ENCODE results near the gene KNCN. TPM values are rescaled to one million over a fixed set of nuclear protein-coding genes. Genes with fewer than 3 reads are reported as not detected.

Gene KNCN
- total and polyA plus RNA-seq, 7 donors = not detected

GRCh38 chr1:46563341-46563740 is 11.9 kb upstream of the KNCN start:
- 86 to 91% (median 89%) methylated on average over 4 of the region's 4 CpGs for WGBS, 3 donors
- TF ChIP-seq CTCF (IDR thresholded peaks at IDR 0.05) = no peak
- ATAC-seq (no peak), DNase-seq (no peak)
- no peaks in the 10 kb centered on the region for H3K27me3 ChIP-seq (ENCODE audit: insufficient read depth in 3 of 3, low read length in 2 of 3)
- intact Hi-C loops (cut with DNase I) = no loop called here
- H3K36me3 ChIP-seq (ENCODE audit: insufficient read depth in 1 of 2, low read depth in 1 of 2) = peaks cover 3 to 99% of the 10 kb centered on the region in 2 donors
- no peaks in the 10 kb centered on the region for H3K9me3 ChIP-seq
- H3K4me1 ChIP-seq = no peaks in the 10 kb centered on the region
- no peak overlapping the region for H3K27ac ChIP-seq
- no peak overlapping the region for H3K4me3 ChIP-seq

GRCh38 chr1:46562498-46562897 is 11.1 kb upstream of the KNCN start:
- ATAC-seq (no peak), DNase-seq (no peak)
- no peaks in the 10 kb centered on the region for H3K4me1 ChIP-seq
- no peak for TF ChIP-seq CTCF (IDR thresholded peaks at IDR 0.05)
- no peak overlapping the region for H3K27ac ChIP-seq
- peaks cover 3 to 99% of the 10 kb centered on the region in 2 donors for H3K36me3 ChIP-seq (ENCODE audit: insufficient read depth in 1 of 2, low read depth in 1 of 2)
- H3K4me3 ChIP-seq = no peak overlapping the region
- intact Hi-C loops (cut with DNase I) = no loop called here
- H3K27me3 ChIP-seq (ENCODE audit: insufficient read depth in 3 of 3, low read length in 2 of 3) = no peaks in the 10 kb centered on the region
- no peaks in the 10 kb centered on the region for H3K9me3 ChIP-seq
- WGBS, 3 donors = 91 to 94% (median 92%) methylated on average over 15 of the region's 15 CpGs

DNA sequence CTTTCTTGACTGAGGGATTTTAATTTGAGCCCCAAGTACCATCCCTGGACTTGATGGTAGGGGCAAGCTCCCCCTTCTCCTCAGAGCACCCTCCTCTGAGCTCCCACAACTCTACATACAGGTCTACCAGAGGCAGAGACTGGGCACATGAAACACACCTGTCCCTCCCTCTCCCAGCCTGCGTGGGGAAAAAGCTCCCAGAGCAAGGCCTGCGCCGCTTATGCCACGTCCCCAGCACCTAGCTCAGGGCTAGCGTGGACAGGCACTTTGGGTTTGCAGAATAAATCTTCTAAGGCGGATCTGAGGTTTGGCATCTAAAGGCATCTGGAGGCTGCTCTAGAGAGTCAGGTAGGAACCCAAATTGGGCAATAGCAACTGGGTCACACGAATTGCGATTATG is 7.5 kb upstream of the KNCN start:
- Histone ChIP-seq H3K9me3 (no peaks in the 10 kb centered on the region), H3K4me1 (no peaks in the 10 kb centered on the region), H3K36me3 (ENCODE audit: insufficient read depth in 1 of 2, low read depth in 1 of 2) (peaks cover 0 to 68% of the 10 kb centered on the region in 2 donors), H3K27me3 (ENCODE audit: insufficient read depth in 3 of 3, low read length in 2 of 3) (no peaks in the 10 kb centered on the region), H3K27ac (no peak overlapping the region), H3K4me3 (no peak overlapping the region)
- intact Hi-C loops (cut with DNase I) = no loop called here
- ATAC-seq (no peak), DNase-seq (no peak)
- no peak for TF ChIP-seq CTCF (IDR thresholded peaks at IDR 0.05)
- 92 to 95% (median 93%) methylated on average over 8 of the region's 8 CpGs for WGBS, 3 donors

DNA sequence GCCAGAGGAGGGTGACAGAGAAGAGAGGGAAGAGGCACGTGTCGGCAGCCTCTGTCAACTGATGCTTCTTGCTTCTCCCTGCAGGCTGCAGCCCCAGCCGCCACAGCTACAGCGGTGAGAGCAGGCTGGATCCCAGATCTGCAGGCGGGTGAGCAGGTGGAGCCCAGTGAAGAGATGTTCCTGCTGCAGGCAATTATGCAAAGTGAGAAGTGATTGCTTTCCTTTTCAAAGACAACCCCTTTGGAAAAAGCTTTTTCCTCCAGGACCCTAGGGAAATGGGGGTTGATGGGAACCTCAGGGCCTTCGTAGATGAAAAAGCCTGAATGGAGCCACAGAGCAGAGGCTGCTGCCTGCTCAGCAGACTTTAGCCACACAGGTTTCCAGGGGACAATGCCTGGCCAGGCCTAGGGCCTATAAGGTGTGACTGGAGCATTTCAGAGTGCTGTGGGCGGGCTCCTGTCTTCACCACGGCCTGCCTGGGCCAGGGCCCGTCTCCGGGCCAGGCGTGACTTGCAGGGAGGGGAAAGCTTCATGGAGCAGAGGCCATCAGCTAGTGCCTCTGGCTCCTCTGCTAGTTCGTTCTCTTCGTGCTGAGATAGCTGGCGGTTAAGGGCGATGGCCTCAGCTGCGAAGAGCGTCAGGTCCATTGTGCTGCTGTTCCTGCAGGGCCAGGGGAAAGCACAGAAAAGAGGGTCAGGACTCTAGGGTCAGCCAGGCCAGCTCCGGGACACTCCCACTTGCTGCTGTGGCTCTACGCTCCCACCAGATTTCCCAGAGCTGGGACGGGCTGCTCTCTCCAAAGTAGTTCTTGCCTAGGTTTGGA is 6.9 kb upstream of the KNCN start:
- intact Hi-C loops (cut with DNase I) = no loop called here
- Histone ChIP-seq H3K27me3 (ENCODE audit: insufficient read depth in 3 of 3, low read length in 2 of 3) (no peaks in the 10 kb centered on the region), H3K4me1 (no peaks in the 10 kb centered on the region), H3K27ac (no peak overlapping the region), H3K9me3 (no peaks in the 10 kb centered on the region), H3K36me3 (ENCODE audit: insufficient read depth in 1 of 2, low read depth in 1 of 2) (peaks cover 0 to 63% of the 10 kb centered on the region in 2 donors), H3K4me3 (no peak overlapping the region)
- WGBS, 3 donors = 68 to 74% (median 72%) methylated on average over 20 of the region's 20 CpGs
- TF ChIP-seq CTCF (IDR thresholded peaks at IDR 0.05) = no peak
- DNase-seq (no peak), ATAC-seq (no peak)

DNA sequence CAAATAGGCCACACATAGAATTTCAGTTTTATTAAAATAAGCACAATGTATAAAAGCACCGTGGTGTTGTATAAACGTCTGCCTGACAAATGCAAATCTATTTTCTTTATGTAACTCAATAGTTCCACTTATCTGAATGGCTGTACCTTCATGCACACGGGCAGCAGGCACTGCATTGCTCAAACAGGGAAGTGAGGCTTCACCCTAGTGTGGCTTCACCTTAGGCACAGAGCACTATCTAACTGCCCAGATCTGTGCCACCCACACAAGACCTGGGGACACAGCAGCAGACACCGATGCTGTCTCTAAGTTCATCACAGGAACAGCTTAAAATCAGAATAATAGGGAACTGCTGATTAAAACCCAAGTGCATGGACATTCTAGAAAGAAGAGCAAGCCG is 6.0 kb upstream of the KNCN start:
- Histone ChIP-seq H3K36me3 (ENCODE audit: insufficient read depth in 1 of 2, low read depth in 1 of 2) (peaks cover 0 to 54% of the 10 kb centered on the region in 2 donors), H3K27me3 (ENCODE audit: insufficient read depth in 3 of 3, low read length in 2 of 3) (no peaks in the 10 kb centered on the region), H3K4me1 (no peaks in the 10 kb centered on the region), H3K4me3 (no peak overlapping the region), H3K9me3 (no peaks in the 10 kb centered on the region), H3K27ac (no peak overlapping the region)
- no peak for TF ChIP-seq CTCF (IDR thresholded peaks at IDR 0.05)
- DNase-seq = no peak
- WGBS, 3 donors = 71 to 79% (median 74%) methylated on average over 5 of the region's 5 CpGs
- ATAC-seq = no peak
- intact Hi-C loops (cut with DNase I) = no loop called here

Measured in psoas muscle (tissue), 8 donors.